GM12801 (cell line): ENCODE measurements around the gene SACS.

ENCODE experiments used
- TF ChIP-seq, protein P1 (sequence below): IDR thresholded peaks from one replicate; pipeline ENCODE4 v1.5.1; 2011; ENCODE audit warnings: control low read depth; ENCODE audit not compliant: insufficient read length; ENCODE audit errors: extremely low read depth

SACS gene

DNA sequence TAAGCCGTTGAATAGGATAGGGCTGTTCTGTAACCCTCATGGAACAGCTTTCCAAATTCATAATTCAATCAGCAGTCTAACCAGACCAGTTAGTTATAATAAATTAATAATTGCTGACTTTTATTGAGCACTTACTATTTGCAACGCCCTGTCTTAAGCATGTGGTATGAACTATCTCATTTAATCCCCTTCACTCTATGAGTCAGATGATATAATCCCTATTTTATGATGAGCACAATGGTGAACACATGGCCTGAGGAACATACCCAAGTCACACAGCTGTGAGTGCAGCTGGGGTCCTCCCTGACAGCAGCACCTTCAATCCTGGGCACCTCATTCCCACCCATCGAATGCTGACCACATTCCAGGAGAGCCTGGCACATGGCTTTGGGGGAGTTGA lies 28.0 kb upstream of the SACS start:
- TF ChIP-seq, protein P1, sequence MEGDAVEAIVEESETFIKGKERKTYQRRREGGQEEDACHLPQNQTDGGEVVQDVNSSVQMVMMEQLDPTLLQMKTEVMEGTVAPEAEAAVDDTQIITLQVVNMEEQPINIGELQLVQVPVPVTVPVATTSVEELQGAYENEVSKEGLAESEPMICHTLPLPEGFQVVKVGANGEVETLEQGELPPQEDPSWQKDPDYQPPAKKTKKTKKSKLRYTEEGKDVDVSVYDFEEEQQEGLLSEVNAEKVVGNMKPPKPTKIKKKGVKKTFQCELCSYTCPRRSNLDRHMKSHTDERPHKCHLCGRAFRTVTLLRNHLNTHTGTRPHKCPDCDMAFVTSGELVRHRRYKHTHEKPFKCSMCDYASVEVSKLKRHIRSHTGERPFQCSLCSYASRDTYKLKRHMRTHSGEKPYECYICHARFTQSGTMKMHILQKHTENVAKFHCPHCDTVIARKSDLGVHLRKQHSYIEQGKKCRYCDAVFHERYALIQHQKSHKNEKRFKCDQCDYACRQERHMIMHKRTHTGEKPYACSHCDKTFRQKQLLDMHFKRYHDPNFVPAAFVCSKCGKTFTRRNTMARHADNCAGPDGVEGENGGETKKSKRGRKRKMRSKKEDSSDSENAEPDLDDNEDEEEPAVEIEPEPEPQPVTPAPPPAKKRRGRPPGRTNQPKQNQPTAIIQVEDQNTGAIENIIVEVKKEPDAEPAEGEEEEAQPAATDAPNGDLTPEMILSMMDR: no peak

DNA sequence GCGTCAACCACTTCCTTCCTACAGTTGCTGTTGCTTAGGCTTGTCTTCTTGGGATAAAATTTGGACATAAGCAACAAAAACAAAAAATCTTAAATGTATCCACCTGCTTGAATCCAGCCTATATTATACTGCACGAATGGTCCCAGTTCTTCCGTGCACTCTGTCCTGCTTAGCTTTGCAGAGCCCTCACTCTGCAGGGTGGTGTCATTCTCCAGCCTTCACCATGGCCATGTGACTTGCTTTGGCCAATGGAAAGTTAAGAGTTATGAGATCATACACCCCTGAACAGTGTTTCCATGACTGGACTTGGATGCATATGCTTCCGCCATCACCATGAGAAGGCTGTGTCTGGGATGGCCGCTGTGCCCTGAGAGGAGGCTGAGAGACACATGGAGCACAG lies 27.4 kb upstream of the SACS start:
- TF ChIP-seq, protein P1: no peak

DNA sequence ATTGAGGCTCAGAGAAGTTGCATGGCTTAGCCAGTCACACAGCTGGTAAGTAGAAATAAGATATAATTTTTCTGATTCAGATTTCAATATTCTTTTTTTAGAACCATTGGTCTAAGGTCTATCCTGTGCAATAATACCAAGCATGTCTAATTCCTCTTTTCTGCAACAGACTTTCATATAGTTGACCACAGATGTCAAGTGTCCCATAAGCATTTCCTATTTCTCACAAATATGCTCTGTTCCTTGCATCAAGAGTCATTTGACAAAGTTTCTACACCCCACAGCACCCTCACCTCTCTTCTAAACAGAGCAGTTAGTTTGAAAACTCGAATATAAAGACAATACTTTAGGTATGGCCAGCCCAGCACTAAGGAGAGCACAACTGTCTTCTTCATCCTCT lies 26.8 kb upstream of the SACS start:
- TF ChIP-seq, protein P1: no peak

DNA sequence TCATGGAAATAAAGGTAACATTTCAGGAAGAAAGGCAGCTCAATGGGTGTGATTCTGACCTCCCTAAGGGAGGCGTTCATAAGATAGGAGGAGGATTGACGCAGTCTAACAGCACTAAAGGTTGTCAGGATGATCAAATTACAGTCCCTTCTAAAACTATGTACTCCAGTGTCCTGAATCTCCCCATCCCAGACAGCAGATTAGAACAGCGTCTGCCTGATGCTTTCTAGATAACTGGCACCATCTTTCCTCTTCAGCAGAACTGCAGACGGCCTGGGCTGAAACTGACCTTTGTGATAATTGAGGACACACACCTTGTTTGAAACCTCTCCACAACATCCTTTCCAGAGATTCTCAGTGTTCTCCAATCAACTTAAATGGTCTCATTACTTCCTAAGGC lies 25.5 kb upstream of the SACS start:
- TF ChIP-seq, protein P1: no peak

DNA sequence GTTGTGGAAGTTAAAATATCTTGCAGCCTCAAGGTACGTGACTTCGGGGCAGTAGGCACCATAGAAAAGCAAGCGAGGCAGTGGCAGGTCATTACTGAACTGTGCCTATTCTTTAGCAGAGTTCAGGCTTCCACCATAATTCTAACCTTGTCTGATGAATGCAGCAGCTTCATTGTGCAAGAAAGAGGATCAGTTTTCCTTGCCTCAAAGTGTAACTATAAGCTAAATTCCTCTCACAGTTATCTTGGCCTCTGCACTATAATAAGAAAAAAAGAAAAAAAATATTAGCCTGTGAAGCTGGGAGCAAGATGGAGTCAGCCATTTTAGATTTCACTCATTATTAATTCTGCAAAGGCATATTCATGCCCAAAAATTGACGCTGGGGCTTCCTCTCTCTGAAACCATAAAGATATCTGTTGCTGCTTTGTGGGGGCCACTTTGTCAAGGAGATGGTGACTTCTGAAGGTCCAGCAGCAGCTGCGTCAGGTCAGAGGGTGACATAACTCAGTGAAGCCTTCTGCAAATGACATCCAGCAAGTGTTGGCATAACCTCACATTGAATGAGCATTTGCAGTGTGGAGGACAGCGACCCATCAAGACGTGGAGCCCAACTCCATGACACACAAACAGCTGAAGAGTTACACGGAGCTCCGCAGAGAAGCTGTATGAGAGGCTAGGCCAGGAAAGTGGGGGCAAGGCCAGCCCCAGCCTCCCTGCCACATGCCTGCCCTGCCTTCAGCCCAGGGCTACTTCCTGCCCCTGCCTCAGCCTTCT lies 23.1 kb upstream of the SACS start:
- TF ChIP-seq, protein P1: no peak

DNA sequence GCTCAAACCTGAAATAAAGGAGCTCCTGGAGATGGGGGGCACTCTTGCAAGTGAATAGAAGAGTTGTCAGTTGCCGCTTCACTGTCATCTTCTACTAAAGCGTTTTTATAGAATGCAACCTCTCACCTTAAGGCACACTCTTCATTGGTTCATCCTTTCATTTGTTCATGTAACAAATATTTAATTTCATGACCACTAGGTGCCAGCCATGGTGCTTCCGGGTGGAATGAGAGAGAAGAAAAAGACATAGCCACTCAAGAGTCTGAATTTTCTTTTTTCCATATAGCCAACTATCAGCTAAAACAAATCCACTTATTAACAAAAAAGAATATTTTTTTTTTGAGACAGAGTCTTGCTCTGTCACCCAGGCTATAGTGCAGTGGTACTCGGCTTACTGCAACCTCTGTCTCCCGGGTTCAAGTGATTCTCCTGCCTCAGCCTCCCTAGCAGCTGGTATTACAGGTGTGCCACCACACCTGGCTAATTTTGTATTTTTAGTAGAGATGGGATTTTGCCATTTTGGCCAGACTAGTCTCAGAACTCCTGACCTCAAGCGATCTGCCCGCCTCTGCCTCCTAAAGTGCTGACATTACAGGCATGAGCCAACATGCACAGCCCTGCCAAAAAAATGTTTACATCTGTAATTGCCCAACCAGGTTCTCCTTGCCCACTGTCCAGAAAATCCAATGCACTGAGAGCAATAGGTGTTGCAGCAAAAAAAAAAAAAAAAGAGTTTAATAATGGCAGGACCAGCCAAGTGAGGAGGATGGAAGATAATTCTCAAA lies 22.1 kb upstream of the SACS start:
- TF ChIP-seq, protein P1: no peak

DNA sequence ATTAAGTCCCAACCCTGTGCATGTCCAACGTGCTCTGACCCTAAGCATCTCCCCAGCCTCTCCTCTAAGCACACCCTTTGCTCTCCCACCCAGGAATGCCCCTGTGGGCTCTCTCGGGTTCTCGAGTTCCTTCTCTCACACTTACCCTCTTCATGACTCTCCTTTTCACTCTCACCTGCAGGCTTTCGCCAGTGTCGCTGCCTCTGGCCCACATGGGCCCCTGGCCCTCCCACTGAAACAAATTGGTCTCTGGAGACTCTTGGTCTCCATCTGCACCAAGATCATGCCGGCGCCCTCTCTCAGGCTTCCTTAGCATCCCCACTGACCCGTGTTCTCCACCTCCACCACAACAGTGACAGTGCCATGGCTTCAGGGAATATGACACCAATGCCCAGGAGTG lies 19.6 kb upstream of the SACS start:
- TF ChIP-seq, protein P1: no peak
